ENCODE data around the gene PKP2.
"Not testable (repeated sequence)": the region's sequence is repeated elsewhere in the genome, so short reads cannot be mapped to it uniquely, and the experiment has no call there.

The PKP2 gene

DNA sequence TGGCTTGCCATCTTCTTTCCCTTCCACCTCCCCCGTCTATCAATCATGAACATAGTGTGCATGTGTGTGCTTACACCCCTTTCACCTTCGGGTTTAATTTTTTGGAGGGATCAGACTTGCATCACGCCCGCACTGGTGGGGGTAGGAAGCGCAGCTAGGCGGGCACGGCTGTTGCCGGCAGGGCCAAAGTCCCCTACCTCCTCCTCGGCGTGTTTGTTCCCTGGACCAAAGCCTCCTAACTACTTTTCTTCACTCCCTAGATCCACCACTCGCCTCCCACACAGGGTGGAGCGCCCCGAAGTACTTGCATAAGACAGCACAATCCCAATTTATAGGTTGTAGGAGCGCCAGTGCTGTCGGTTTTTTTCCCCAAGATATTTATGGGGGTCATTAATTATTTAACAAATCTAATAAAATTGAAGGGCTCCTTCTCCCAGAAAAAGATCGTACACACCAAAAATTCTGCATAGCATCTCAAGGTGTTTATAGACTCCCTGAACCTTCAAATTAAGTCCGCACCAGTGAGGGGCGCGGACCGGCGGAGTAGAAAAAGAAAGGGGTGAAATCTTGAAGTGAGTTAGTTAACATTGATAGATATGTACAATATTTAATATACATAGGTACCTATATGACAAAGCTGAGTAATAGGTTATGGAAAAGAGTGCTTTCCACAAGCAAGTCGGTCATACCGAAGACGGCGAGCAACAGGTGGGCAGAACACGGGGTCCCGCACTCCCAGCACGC, 717 bp downstream of the PKP2 start:
- DNase-seq (ENCODE audit: low read depth), result no peak

DNA sequence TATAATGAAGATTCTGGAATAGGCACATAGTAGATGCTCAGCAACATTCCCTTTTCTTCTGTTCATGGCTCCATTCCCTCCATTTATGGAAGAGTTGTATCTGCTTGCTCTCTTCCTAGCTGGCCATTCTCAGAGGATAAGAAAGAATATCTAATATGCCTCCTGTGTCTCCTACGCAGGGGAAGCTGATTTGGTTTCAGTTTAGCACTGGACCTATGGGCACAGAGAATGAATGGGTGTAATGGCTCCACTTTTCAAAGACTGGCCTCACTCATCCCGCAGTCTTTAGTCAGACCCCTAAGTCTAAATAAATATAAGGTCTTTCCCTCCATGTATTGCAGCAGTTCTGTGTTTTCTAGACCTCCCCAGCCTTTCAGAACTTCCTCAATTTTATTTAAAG, 2.0 kb downstream of the PKP2 start:
- no peak for DNase-seq (ENCODE audit: low read depth)

- DNase-seq (ENCODE audit: low read depth), result no peak
These were observed 3.1 kb downstream of the PKP2 start for GRCh38 chr12:32893458-32893857.

GRCh38 chr12:32893043-32893442, 3.5 kb downstream of the PKP2 start:
- DNase-seq (ENCODE audit: low read depth), result no peak

GRCh38 chr12:32892369-32892768, 4.2 kb downstream of the PKP2 start:
- DNase-seq (ENCODE audit: low read depth), result not testable (repeated sequence)

- DNase-seq (ENCODE audit: low read depth), result no peak
These were observed 4.6 kb downstream of the PKP2 start for GRCh38 chr12:32891956-32892355.

DNA sequence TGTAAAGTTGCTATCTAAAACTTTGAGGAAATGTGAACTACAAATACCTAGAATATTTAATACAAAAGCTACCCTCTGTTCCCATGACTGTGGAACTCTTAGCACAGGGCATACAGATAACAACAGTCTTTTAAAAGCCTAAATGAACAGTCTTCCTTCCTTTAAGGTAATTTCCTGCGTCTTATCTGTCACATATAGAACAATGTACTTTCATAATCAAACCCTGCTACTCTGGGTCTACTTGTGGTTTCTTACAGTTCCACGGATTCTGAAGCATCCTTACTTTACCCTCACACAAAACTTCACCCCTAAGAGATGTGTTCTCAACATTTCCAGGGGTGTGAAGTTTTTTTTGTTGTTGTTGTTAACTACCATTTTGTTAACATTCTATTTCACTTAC, 5.1 kb downstream of the PKP2 start:
- DNase-seq (ENCODE audit: low read depth), result no peak

GRCh38 chr12:32889011-32889760, 7.4 kb downstream of the PKP2 start:
- DNase-seq (ENCODE audit: low read depth), result no peak

DNA sequence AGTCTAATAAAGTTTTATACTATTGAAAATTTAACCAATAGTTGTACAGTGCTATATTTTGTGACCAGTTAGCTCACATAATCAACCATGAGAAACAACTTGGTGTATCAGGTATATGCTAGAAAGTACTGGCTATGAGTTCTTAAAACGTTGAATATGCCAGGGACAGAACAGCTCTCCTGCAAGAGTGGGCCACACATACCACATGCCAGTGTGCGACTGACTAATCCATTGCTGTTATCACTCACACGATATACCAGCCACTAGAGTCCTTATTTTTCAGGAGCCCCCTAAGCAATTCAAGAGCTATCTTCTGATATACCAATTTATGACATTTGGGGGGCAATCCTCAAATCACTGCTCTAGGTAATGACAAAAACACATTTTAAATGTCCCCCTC, 9.5 kb downstream of the PKP2 start:
- no peak for DNase-seq (ENCODE audit: low read depth)

- no peak for DNase-seq (ENCODE audit: low read depth)
These were observed 10.7 kb downstream of the PKP2 start for GRCh38 chr12:32885831-32886230.

GRCh38 chr12:32884962-32885361, 11.6 kb downstream of the PKP2 start:
- no peak for DNase-seq (ENCODE audit: low read depth)

DNA sequence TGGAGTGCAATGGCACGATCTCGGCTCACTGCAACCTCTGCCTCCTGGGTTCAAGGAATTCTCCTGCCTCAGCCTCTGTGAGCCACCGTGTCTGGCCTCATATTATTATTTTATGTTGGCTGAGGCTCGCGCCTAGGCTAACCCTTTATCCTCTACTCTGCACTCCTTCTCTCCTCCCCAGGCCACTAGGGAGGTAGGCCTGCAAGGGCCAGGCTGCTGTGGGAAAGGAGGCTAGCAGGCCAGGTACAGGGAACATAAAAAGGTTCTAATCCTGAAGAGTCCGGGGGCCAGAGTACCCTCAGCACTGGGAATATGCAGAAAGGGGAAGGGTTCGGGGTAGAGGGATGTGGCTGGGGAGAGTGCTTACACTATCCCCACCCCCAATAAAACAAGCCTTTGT, 14.9 kb downstream of the PKP2 start:
- no peak for DNase-seq (ENCODE audit: low read depth)

GRCh38 chr12:32881107-32881506, 15.5 kb downstream of the PKP2 start:
- DNase-seq (ENCODE audit: low read depth), result no peak

- not testable (repeated sequence) for DNase-seq (ENCODE audit: low read depth)
These were observed 17.5 kb downstream of the PKP2 start for GRCh38 chr12:32879066-32879465.

DNA sequence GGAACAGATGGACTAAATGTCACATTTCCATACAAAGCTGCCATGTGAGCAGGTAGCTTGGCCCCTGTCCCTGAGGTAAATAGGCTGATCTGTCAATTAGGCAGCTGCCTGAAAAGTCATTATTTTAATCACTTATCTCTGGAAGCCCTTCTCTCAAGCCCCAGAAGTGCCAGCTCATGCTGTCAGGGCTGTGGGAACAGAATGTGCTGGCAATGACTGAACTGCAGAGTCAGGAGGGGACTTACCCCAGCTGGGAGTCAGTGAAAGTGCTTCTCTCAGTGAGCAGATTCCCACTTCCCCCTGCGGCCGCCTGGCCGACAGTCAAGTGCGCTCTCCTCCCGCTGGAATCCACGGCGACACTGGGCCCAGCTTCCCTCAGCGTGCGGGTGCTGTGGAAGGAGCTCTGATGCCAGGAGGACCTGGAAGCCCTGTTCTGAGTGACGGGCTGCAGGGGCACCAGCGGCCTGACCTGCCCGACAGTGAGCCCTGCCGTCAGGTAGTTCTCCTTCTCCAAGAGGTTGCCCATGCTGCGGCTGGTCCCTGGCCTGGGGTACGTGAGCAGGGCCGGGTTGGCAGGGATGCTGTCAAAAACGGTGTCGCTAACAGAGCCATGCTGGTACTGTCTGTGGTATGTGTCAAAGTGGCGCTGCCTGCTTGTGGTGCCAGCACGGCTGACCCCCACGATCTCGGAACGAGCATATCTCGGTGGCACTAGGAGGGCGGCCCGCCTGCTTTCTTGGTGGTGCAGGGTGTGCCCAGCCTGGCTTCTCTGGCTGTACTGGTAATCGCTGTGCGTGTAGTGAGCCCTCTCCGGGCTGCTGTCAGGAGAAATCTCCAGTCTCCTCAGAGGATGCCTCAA, 18.7 kb downstream of the PKP2 start:
- DNase-seq (ENCODE audit: low read depth), result peak; percentile 27

GRCh38 chr12:32876004-32876403, 20.6 kb downstream of the PKP2 start:
- no peak for DNase-seq (ENCODE audit: low read depth)

GRCh38 chr12:32874975-32875374, 21.6 kb downstream of the PKP2 start:
- no peak for DNase-seq (ENCODE audit: low read depth)

- no peak for DNase-seq (ENCODE audit: low read depth)
These were observed 22.5 kb downstream of the PKP2 start for GRCh38 chr12:32874078-32874477.

GRCh38 chr12:32872416-32872815, 24.2 kb downstream of the PKP2 start:
- DNase-seq (ENCODE audit: low read depth), result not testable (repeated sequence)

- DNase-seq (ENCODE audit: low read depth), result no peak
These were observed 25.9 kb downstream of the PKP2 start for GRCh38 chr12:32870716-32871115.

DNA sequence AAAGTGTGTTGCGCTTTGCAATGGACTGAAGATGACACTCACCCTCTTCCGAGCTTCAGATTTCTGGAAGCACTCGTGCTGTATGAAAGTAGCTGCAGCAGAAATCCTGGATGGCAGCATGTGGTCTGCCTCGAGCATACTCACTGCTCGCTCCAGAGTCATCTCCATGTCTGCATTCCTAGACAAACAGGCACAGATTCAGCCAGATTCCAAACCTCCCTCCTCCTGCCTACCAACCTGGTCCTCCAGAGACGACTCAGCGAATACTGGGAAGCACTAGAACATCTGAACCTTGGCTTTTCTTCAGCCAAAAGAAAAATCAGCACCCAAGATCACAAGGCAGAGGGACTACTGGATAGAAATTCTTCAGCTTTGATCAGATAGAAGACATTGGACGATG, 27.7 kb downstream of the PKP2 start:
- DNase-seq (ENCODE audit: low read depth), result no peak

GRCh38 chr12:32864731-32865130, 31.8 kb downstream of the PKP2 start:
- DNase-seq (ENCODE audit: low read depth), result no peak

GRCh38 chr12:32863128-32863527, 33.4 kb downstream of the PKP2 start:
- DNase-seq (ENCODE audit: low read depth), result no peak
